ENCODE results near the gene EFCAB6. TPM values are rescaled to one million over a fixed set of nuclear protein-coding genes. Genes with fewer than 3 reads are reported as not detected.

EFCAB6 gene
- total RNA-seq, 1 experiment from 2014 or later: 0.21 TPM

GRCh38 chr22:43830931-43831560 lies 18.9 kb upstream of the EFCAB6 start:
- H3K4me3 ChIP-seq (ENCODE audit: low read depth in 2 of 2, low read length in 2 of 2): no peak overlapping the region
- CTCF ChIA-PET: no interaction called here
- no peak overlapping the region for H3K27ac ChIP-seq (ENCODE audit: low read length)
- ATAC-seq: no peak
- H3K36me3 ChIP-seq (ENCODE audit: control insufficient read depth, insufficient read depth, low read length): no peaks in the 10 kb centered on the region
- POLR2A ChIA-PET: no interaction called here
- intact Hi-C loops (cut with micrococcal nuclease; ENCODE audit: unreplicated experiment) (no loop called here), in situ Hi-C loops (cut with HindIII; ENCODE audit: low pct_unique_long_range_greater_than_20kb, low sequenced_read_pairs) (no loop called here)
- no peak for DNase-seq (ENCODE audit: low read depth, low spot score)
- no peaks in the 10 kb centered on the region for H3K9me3 ChIP-seq (ENCODE audit: control insufficient read depth, insufficient read depth, low read depth, low read length)
- no TSS peak for BruUV-seq (replicated peaks)
- H3K4me1 ChIP-seq (ENCODE audit: control insufficient read depth, insufficient read depth, low read length): no peaks in the 10 kb centered on the region
- no peaks in the 10 kb centered on the region for H3K27me3 ChIP-seq (ENCODE audit: control insufficient read depth, insufficient read depth, low read length)
- TF ChIP-seq REST (IDR thresholded peaks at IDR 0.05; ENCODE audit: insufficient read depth in 1 of 2, low read depth in 2 of 2, low read length in 1 of 2) (no peak), TCF7L2 (IDR thresholded peaks at IDR 0.05; ENCODE audit: low read depth, low read length) (no peak), SIN3A (IDR thresholded peaks at IDR 0.05; ENCODE audit: borderline replicate concordance, insufficient read depth, low read depth, low read length) (no peak)

- POLR2A ChIA-PET: no interaction called here
- in situ Hi-C loops (cut with HindIII; ENCODE audit: low pct_unique_long_range_greater_than_20kb, low sequenced_read_pairs): no loop called here
- no peak for ATAC-seq
Observed at GRCh38 chr22:43829904-43830851, 18.1 kb upstream of the EFCAB6 start.

More at GRCh38 chr22:43829904-43830851, 18.1 kb upstream of the EFCAB6 start:
- H3K4me1 ChIP-seq (ENCODE audit: control insufficient read depth, insufficient read depth, low read length): no peaks in the 10 kb centered on the region
- DNase-seq (ENCODE audit: low read depth, low spot score): no peak
- H3K36me3 ChIP-seq (ENCODE audit: control insufficient read depth, insufficient read depth, low read length): no peaks in the 10 kb centered on the region
- no peaks in the 10 kb centered on the region for H3K27me3 ChIP-seq (ENCODE audit: control insufficient read depth, insufficient read depth, low read length)
- BruUV-seq (replicated peaks): no TSS peak
- no peaks in the 10 kb centered on the region for H3K9me3 ChIP-seq (ENCODE audit: control insufficient read depth, insufficient read depth, low read depth, low read length)
- CTCF ChIA-PET: no interaction called here
- H3K27ac ChIP-seq (ENCODE audit: low read length): no peak overlapping the region
- intact Hi-C loops (cut with micrococcal nuclease; ENCODE audit: unreplicated experiment): no loop called here
- no peak overlapping the region for H3K4me3 ChIP-seq (ENCODE audit: low read depth in 2 of 2, low read length in 2 of 2)
- no peak for TF ChIP-seq CTCF (IDR thresholded peaks at IDR 0.05)
- TF ChIP-seq SIN3A (IDR thresholded peaks at IDR 0.05; ENCODE audit: borderline replicate concordance, insufficient read depth, low read depth, low read length): no peak
- no peak for TF ChIP-seq TCF7L2 (IDR thresholded peaks at IDR 0.05; ENCODE audit: low read depth, low read length)
